Measurements from ENCODE around the gene RXFP3.
"Not testable (repeated sequence)": the region's sequence is repeated elsewhere in the genome, so short reads cannot be mapped to it uniquely, and the experiment has no call there.

The RXFP3 gene

GRCh38 chr5:33936381-33937016, at the start of gene RXFP3:
RXFP3 (plus strand) TSS chr5:33936386; CDS start chr5:33936741, 355 bp downstream.
- DNase-seq (ENCODE audit: low read depth), result no peak

GRCh38 chr5:33887268-33887667, 48.9 kb upstream of the RXFP3 start:
- no peak for DNase-seq (ENCODE audit: low read depth)

GRCh38 chr5:33888587-33888986, 47.6 kb upstream of the RXFP3 start:
- no peak for DNase-seq (ENCODE audit: low read depth)

- no peak for DNase-seq (ENCODE audit: low read depth)
These were observed 45.8 kb upstream of the RXFP3 start for GRCh38 chr5:33890131-33891032.

GRCh38 chr5:33891446-33891787, 44.8 kb upstream of the RXFP3 start:
- DNase-seq (ENCODE audit: low read depth), result no peak

- DNase-seq (ENCODE audit: low read depth), result no peak
These were observed 44.2 kb upstream of the RXFP3 start, which contains the start of gene ADAMTS12 for GRCh38 chr5:33891788-33892619. ADAMTS12 (minus strand) TSS chr5:33891990; CDS start chr5:33891856, 134 bp downstream.

GRCh38 chr5:33892620-33893137, 43.5 kb upstream of the RXFP3 start:
- no peak for DNase-seq (ENCODE audit: low read depth)

- DNase-seq (ENCODE audit: low read depth), result no peak
These were observed 41.6 kb upstream of the RXFP3 start for GRCh38 chr5:33894566-33894965.

GRCh38 chr5:33901156-33901555, 35.0 kb upstream of the RXFP3 start:
- DNase-seq (ENCODE audit: low read depth), result no peak

GRCh38 chr5:33903118-33903517, 33.1 kb upstream of the RXFP3 start:
- DNase-seq (ENCODE audit: low read depth), result no peak

GRCh38 chr5:33905381-33905780, 30.8 kb upstream of the RXFP3 start:
- DNase-seq (ENCODE audit: low read depth), result no peak

- not testable (repeated sequence) for DNase-seq (ENCODE audit: low read depth)
These were observed 29.9 kb upstream of the RXFP3 start for GRCh38 chr5:33906248-33906647.

GRCh38 chr5:33914844-33915243, 21.3 kb upstream of the RXFP3 start:
- DNase-seq (ENCODE audit: low read depth), result not testable (repeated sequence)

GRCh38 chr5:33921002-33921401, 15.2 kb upstream of the RXFP3 start:
- no peak for DNase-seq (ENCODE audit: low read depth)

- no peak for DNase-seq (ENCODE audit: low read depth)
These were observed 10.9 kb upstream of the RXFP3 start for GRCh38 chr5:33925278-33925677.

GRCh38 chr5:33927685-33928084, 8.5 kb upstream of the RXFP3 start:
- DNase-seq (ENCODE audit: low read depth), result no peak

- no peak for DNase-seq (ENCODE audit: low read depth)
These were observed 7.9 kb upstream of the RXFP3 start for GRCh38 chr5:33928283-33928682.

- no peak for DNase-seq (ENCODE audit: low read depth)
These were observed 6.1 kb upstream of the RXFP3 start for GRCh38 chr5:33929925-33930690.

GRCh38 chr5:33931136-33931535, 5.0 kb upstream of the RXFP3 start:
- DNase-seq (ENCODE audit: low read depth), result no peak

GRCh38 chr5:33933723-33934169, 2.4 kb upstream of the RXFP3 start:
- no peak for DNase-seq (ENCODE audit: low read depth)

- DNase-seq (ENCODE audit: low read depth), result no peak
These were observed 2.0 kb upstream of the RXFP3 start for GRCh38 chr5:33934176-33934575.
